OCI-LY3 (cell line): ENCODE results near the gene CTPS2.

Experiments
- H2AFZ ChIP-seq: fragments of 200-600, 300-600 bp; shearing (Covaris generic); 2 replicates; pipeline ENCODE4 v1.6.0; 2014; ENCODE audit warnings: antibody characterized with exemption, low read depth, low read length
- H3K27ac ChIP-seq: fragments of 200-600, 300-600 bp; sonication (generic); 2 replicates; pipeline ENCODE4 v1.5.1; 2014; ENCODE audit warnings: mild to moderate bottlenecking, low read length, moderate library complexity, mixed read lengths
- H3K27me3 ChIP-seq: fragments of 200-600, 300-600 bp; sonication (generic); 2 replicates; pipeline ENCODE4 v1.6.1; 2014; ENCODE audit warnings: low read depth, low read length, mixed read lengths
- H3K36me3 ChIP-seq: fragments of 200-600, 300-600 bp; sonication (generic); replicated peaks from 2 replicates; pipeline ENCODE3; 2014; ENCODE audit warnings: low read depth, low read length, mixed read lengths
- H3K4me1 ChIP-seq: fragments of 300-600, 200-600 bp; sonication (generic); 2 replicates; pipeline ENCODE4 v1.6.1; 2014; ENCODE audit warnings: low read length, mixed read lengths
- H3K4me2 ChIP-seq: fragments of 200-600, 300-600 bp; sonication (generic); 2 replicates; pipeline ENCODE4 v1.6.1; 2014; ENCODE audit warnings: low read length, mixed read lengths
- H3K4me3 ChIP-seq: fragments of 300-600, 200-600 bp; sonication (generic); 2 replicates; pipeline ENCODE4 v1.5.1; 2014; ENCODE audit warnings: antibody characterized with exemption, mild to moderate bottlenecking, low read length, moderate library complexity
- H3K79me2 ChIP-seq: fragments of 300-600, 200-600 bp; shearing (Covaris generic); 2 replicates; pipeline ENCODE4 v1.6.1; 2014; ENCODE audit warnings: mild to moderate bottlenecking, low read length, mixed read lengths
- H3K9ac ChIP-seq: fragments of 300-600, 200-600 bp; shearing (Covaris generic); 2 replicates; pipeline ENCODE4 v1.6.0; 2014; ENCODE audit warnings: mild to moderate bottlenecking, low read length, moderate library complexity
- H3K9me3 ChIP-seq: fragments of 200-600, 300-600 bp; shearing (Covaris generic); 2 replicates; pipeline ENCODE4 v1.6.1; 2014; ENCODE audit warnings: low read length, mixed read lengths; ENCODE audit not compliant: insufficient read depth
- H4K20me1 ChIP-seq: fragments of 200-600, 300-600 bp; sonication (generic); 2 replicates; pipeline ENCODE4 v1.6.1; 2016; ENCODE audit warnings: low read length, mixed read lengths; ENCODE audit not compliant: insufficient read depth
- CTCF ChIP-seq: fragments of 200-600, 300-600 bp; sonication (generic); IDR thresholded peaks from 2 replicates; pipeline ENCODE4 v1.5.1; 2014; ENCODE audit warnings: antibody characterized with exemption, low read length, low read depth
- EZH2phosphoT487 ChIP-seq: fragments of 200-600 bp; shearing (Covaris generic); IDR thresholded peaks from 2 replicates; pipeline ENCODE4 v1.6.1; 2018; ENCODE audit warnings: antibody characterized with exemption, mixed run types, low read depth

The CTPS2 gene

DNA sequence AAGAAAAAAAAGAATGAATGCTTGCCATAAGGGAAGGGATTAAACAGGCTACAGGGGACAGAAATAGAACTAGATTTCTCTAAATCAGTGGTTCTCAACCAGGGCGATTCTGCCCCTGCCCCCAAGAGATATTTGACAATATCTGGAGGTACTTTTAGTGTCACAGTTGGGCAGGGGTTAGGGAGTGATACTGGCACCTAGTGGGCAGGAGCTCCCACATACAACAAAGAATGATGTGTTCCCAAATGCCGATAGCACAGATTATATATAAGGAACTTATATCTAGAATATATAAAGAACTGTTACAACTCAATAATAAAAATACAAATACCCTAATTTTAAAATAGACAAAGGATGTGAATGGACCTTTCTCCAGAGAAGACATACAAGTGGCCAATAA lies 47.8 kb downstream of the CTPS2 start:
- H3K9me3 ChIP-seq: no peaks in the 10 kb centered on the region
- H3K36me3 ChIP-seq: no peaks in the 10 kb centered on the region
- no peak overlapping the region for H3K9ac ChIP-seq
- no peak for TF ChIP-seq CTCF
- TF ChIP-seq EZH2phosphoT487: no peak
- no peaks in the 10 kb centered on the region for H3K27me3 ChIP-seq
- no peaks in the 10 kb centered on the region for H3K79me2 ChIP-seq
- no peak overlapping the region for H3K27ac ChIP-seq
- no peaks in the 10 kb centered on the region for H4K20me1 ChIP-seq
- H3K4me1 ChIP-seq: no peaks in the 10 kb centered on the region
- no peak overlapping the region for H2AFZ ChIP-seq
- H3K4me3 ChIP-seq: no peak overlapping the region
- H3K4me2 ChIP-seq: no peak overlapping the region

DNA sequence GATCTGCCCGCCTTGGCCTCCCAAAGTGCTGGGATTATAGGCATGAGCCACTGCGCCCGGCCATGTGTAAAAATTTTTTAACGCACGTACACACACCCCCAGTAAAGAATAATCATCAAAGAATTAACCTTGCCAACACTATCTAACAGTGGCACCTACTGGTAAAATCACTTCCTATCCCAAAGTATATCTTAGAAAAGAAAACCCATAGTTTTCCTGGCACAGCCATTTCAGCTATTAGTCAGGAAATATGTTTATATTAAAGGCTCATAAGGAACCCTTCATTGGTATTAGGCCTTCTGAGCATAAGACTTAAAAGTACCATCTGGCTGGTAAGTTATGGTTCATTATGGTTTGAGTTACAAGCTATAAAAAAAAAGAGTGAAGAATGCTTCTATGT lies 48.4 kb downstream of the CTPS2 start:
- H3K9ac ChIP-seq: no peak overlapping the region
- H3K4me3 ChIP-seq: no peak overlapping the region
- no peaks in the 10 kb centered on the region for H3K36me3 ChIP-seq
- no peak overlapping the region for H3K4me2 ChIP-seq
- TF ChIP-seq CTCF (no peak), EZH2phosphoT487 (no peak)
- no peak overlapping the region for H3K27ac ChIP-seq
- no peaks in the 10 kb centered on the region for H4K20me1 ChIP-seq
- no peaks in the 10 kb centered on the region for H3K27me3 ChIP-seq
- no peaks in the 10 kb centered on the region for H3K4me1 ChIP-seq
- H3K9me3 ChIP-seq: no peaks in the 10 kb centered on the region
- H3K79me2 ChIP-seq: no peaks in the 10 kb centered on the region
- no peak overlapping the region for H2AFZ ChIP-seq

DNA sequence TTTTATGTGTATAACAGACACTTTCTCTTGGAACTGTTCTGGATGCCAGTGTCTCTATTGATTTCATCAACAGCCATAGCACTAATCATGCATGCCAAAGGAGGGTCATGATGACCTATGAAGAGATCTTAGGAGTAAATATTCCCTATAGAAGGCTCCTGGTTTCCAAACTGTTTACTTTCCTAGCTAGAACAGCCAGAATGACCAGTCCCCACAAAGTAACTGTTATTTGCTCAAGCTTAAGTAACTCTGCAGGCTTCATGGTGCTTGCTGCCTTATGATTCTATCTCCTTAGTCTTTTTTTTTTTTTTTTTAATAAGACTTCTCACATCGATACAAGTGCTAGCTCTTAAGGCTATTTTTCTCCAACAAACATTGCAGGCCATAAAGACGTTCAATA lies 50.1 kb downstream of the CTPS2 start:
- no peaks in the 10 kb centered on the region for H3K9me3 ChIP-seq
- H4K20me1 ChIP-seq: no peaks in the 10 kb centered on the region
- H2AFZ ChIP-seq: no peak overlapping the region
- no peak overlapping the region for H3K27ac ChIP-seq
- no peak overlapping the region for H3K4me3 ChIP-seq
- no peaks in the 10 kb centered on the region for H3K36me3 ChIP-seq
- no peaks in the 10 kb centered on the region for H3K79me2 ChIP-seq
- no peak overlapping the region for H3K4me2 ChIP-seq
- TF ChIP-seq CTCF (no peak), EZH2phosphoT487 (no peak)
- no peak overlapping the region for H3K9ac ChIP-seq
- H3K4me1 ChIP-seq: no peaks in the 10 kb centered on the region
- no peaks in the 10 kb centered on the region for H3K27me3 ChIP-seq

DNA sequence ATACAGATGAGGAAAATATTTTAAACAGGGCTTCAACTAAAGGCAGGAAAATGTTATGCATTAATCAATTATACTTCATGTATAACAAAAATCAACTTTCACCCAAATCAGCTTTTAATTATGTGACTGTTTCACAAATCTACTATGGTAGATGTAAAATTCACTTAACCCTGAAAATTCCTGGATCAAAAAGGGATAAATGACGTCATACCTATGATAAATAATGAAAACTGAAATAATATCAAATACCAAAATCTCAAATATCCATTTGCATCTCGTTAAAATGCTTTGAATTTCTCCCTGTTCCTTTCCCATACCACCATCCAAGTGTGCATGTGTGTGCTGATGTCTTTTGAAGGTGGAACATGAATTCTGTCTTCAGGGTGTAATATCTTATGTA lies 51.0 kb downstream of the CTPS2 start:
- H3K9ac ChIP-seq: no peak overlapping the region
- no peaks in the 10 kb centered on the region for H4K20me1 ChIP-seq
- H3K36me3 ChIP-seq: no peaks in the 10 kb centered on the region
- no peaks in the 10 kb centered on the region for H3K79me2 ChIP-seq
- no peak overlapping the region for H3K4me2 ChIP-seq
- no peak overlapping the region for H3K4me3 ChIP-seq
- no peaks in the 10 kb centered on the region for H3K27me3 ChIP-seq
- no peak overlapping the region for H2AFZ ChIP-seq
- no peaks in the 10 kb centered on the region for H3K4me1 ChIP-seq
- no peaks in the 10 kb centered on the region for H3K9me3 ChIP-seq
- no peak for TF ChIP-seq EZH2phosphoT487
- TF ChIP-seq CTCF: no peak
- H3K27ac ChIP-seq: no peak overlapping the region
